Neural cell (in vitro differentiated cells): Measurements from ENCODE around the gene TMCC2. TPM values are rescaled to one million over a fixed set of nuclear protein-coding genes. Genes with fewer than 3 reads are reported as not detected.

ENCODE experiments used
- H2AFZ ChIP-seq: fragments of 200-600, 300-800 bp; sonication (generic), shearing (Covaris generic); 2 replicates; pipeline ENCODE4 v1.6.0; 2014; ENCODE audit warnings: low read depth, mild to moderate bottlenecking, antibody characterized with exemption, low read length, moderate library complexity
- H3F3A ChIP-seq: fragments of 200-600 bp; shearing (Covaris generic); 2 replicates; pipeline ENCODE4 v1.6.1; 2016; ENCODE audit warnings: mild to moderate bottlenecking, moderate library complexity, mixed read lengths, antibody characterized with exemption, low read length; ENCODE audit not compliant: insufficient read depth, poor library complexity, severe bottlenecking
- H3K27ac ChIP-seq: fragments of 200-600, 300-800 bp; sonication (generic), shearing (Covaris generic); 2 replicates; pipeline ENCODE4 v1.5.1; 2014; ENCODE audit warnings: mild to moderate bottlenecking, low read length, moderate library complexity
- H3K27me3 ChIP-seq: fragments of 300-800, 200-600 bp; sonication (generic), shearing (Covaris generic); 2 replicates; pipeline ENCODE4 v1.6.0; 2014; ENCODE audit warnings: mild to moderate bottlenecking, low read depth, low read length, moderate library complexity; ENCODE audit not compliant: insufficient read depth
- H3K36me3 ChIP-seq: fragments of 300-800, 200-600 bp; sonication (generic), shearing (Covaris generic); 2 replicates; pipeline ENCODE4 v1.5.1; 2014; ENCODE audit warnings: mild to moderate bottlenecking, antibody characterized with exemption, low read length, moderate library complexity; ENCODE audit not compliant: insufficient read depth
- H3K4me2 ChIP-seq: fragments of 300-800, 200-600 bp; sonication (generic), shearing (Covaris generic); 2 replicates; pipeline ENCODE4 v1.6.0; 2014; ENCODE audit warnings: mild to moderate bottlenecking, low read length
- H3K4me3 ChIP-seq: fragments of 300-800, 200-600 bp; sonication (generic), shearing (Covaris generic); 2 replicates; pipeline ENCODE4 v1.5.1; 2014; ENCODE audit warnings: mild to moderate bottlenecking, low read length, moderate library complexity
- H3K79me2 ChIP-seq: fragments of 200-600 bp; shearing (Covaris generic); replicated peaks from 2 replicates; pipeline ENCODE4 v1.6.0; 2014; ENCODE audit warnings: mild to moderate bottlenecking, low read length, moderate library complexity; ENCODE audit not compliant: insufficient read depth
- H3K9ac ChIP-seq: fragments of 300-800, 200-600 bp; sonication (generic), shearing (Covaris generic); 2 replicates; pipeline ENCODE4 v1.6.1; 2016; ENCODE audit warnings: mild to moderate bottlenecking, low read length, mixed read lengths
- H3K9me2 ChIP-seq: fragments of 200-600 bp; shearing (Covaris generic); 2 replicates; pipeline ENCODE4 v1.6.1; 2016; ENCODE audit warnings: mild to moderate bottlenecking, low read length, mixed read lengths; ENCODE audit not compliant: insufficient read depth
- H3K9me3 ChIP-seq: fragments of 200-600, 300-800 bp; sonication (generic), shearing (Covaris generic); 2 replicates; pipeline ENCODE4 v1.6.1; 2016; ENCODE audit warnings: mild to moderate bottlenecking, mixed run types, low read length, moderate library complexity, mixed read lengths
- H4K20me1 ChIP-seq: fragments of 200-600 bp; shearing (Covaris generic); 2 replicates; pipeline ENCODE4 v1.6.1; 2016; ENCODE audit warnings: mild to moderate bottlenecking, mixed run types; ENCODE audit not compliant: insufficient read depth
- CTCF ChIP-seq: fragments of 450-650 bp; IDR thresholded peaks from 2 replicates; pipeline ENCODE4 v1.5.1; 2014; ENCODE audit warnings: antibody characterized with exemption, mild to moderate bottlenecking, moderate library complexity; ENCODE audit not compliant: poor library complexity, severe bottlenecking
- EP300 ChIP-seq: fragments of 450-650 bp; conservative IDR thresholded peaks from 2 replicates; pipeline ENCODE4 v1.6.1; 2014; ENCODE audit warnings: antibody characterized with exemption, mild to moderate bottlenecking, moderate library complexity; ENCODE audit not compliant: poor library complexity, severe bottlenecking
- EZH2 ChIP-seq: fragments of 200-600, 300-800 bp; shearing (Covaris generic), sonication (generic); IDR thresholded peaks from 2 replicates; pipeline ENCODE4 v1.6.1; 2014; ENCODE audit warnings: antibody characterized with exemption, low read length, borderline replicate concordance, mild to moderate bottlenecking; ENCODE audit not compliant: insufficient read depth, poor library complexity, severe bottlenecking
- MXI1 ChIP-seq: fragments of 450-650 bp; conservative IDR thresholded peaks from 2 replicates; pipeline ENCODE4 v1.6.1; 2014; ENCODE audit warnings: antibody characterized with exemption, mild to moderate bottlenecking; ENCODE audit not compliant: poor library complexity, severe bottlenecking
- POLR2AphosphoS5 ChIP-seq: IDR thresholded peaks from 2 replicates; pipeline ENCODE4 v1.6.1; 2012
- RAD21 ChIP-seq: fragments of 450-650 bp; conservative IDR thresholded peaks from 2 replicates; pipeline ENCODE4 v1.6.1; 2014; ENCODE audit warnings: antibody characterized with exemption, mild to moderate bottlenecking, moderate library complexity
- REST ChIP-seq: IDR thresholded peaks from 2 replicates; pipeline ENCODE4 v1.6.1; 2012; ENCODE audit warnings: borderline replicate concordance
- SMC3 ChIP-seq: fragments of 450-650 bp; conservative IDR thresholded peaks from 2 replicates; pipeline ENCODE4 v1.6.1; 2014; ENCODE audit warnings: antibody characterized with exemption, mild to moderate bottlenecking, moderate library complexity; ENCODE audit not compliant: poor library complexity
- TAF1 ChIP-seq: IDR thresholded peaks from 2 replicates; pipeline ENCODE4 v1.6.1; 2012; ENCODE audit warnings: low read depth
- polyA plus RNA-seq: library from polyadenylated mRNA; depleted of rRNA; stranded (reverse); fragments of >200 nt; gene quantifications from 2 replicates; pipeline ENCODE4 v1.2.3, GENCODE V29; 2014

TMCC2 gene
- polyA plus RNA-seq, 1 donor from 2014 or later, result 32.2 TPM

GRCh38 chr1:205259324-205259832 lies 31.6 kb downstream of the TMCC2 start:
- no peak overlapping the region for H3K9ac ChIP-seq

GRCh38 chr1:205259998-205260397 lies 32.3 kb downstream of the TMCC2 start:
- Histone ChIP-seq H3K36me3 (no peaks in the 10 kb centered on the region), H3K9me3 (no peaks in the 10 kb centered on the region), H3K27me3 (no peaks in the 10 kb centered on the region), H3K79me2 (no peaks in the 10 kb centered on the region), H3K27ac (no peak overlapping the region), H3K9me2 (no peaks in the 10 kb centered on the region), H3K4me3 (no peak overlapping the region), H3K4me2 (no peak overlapping the region), H3K9ac (no peak overlapping the region), H3F3A (no peaks in the 10 kb centered on the region), H4K20me1 (no peaks in the 10 kb centered on the region), H2AFZ (no peak overlapping the region)
- TF ChIP-seq EZH2 (no peak), EP300 (no peak), SMC3 (no peak), TAF1 (no peak), REST (no peak), POLR2AphosphoS5 (no peak), MXI1 (no peak), RAD21 (no peak)

More at GRCh38 chr1:205259324-205259832, 31.6 kb downstream of the TMCC2 start:
- Histone ChIP-seq H2AFZ (no peak overlapping the region), H3K27me3 (no peaks in the 10 kb centered on the region), H3K4me3 (no peak overlapping the region), H3K36me3 (no peaks in the 10 kb centered on the region), H3K79me2 (no peaks in the 10 kb centered on the region), H4K20me1 (no peaks in the 10 kb centered on the region), H3F3A (no peaks in the 10 kb centered on the region), H3K9me3 (no peaks in the 10 kb centered on the region), H3K9me2 (no peaks in the 10 kb centered on the region), H3K27ac (no peak overlapping the region), H3K4me2 (no peak overlapping the region)
- TF ChIP-seq EP300 (no peak), SMC3 (no peak), EZH2 (no peak), TAF1 (no peak), MXI1 (no peak), RAD21 (no peak), REST (no peak), POLR2AphosphoS5 (no peak), CTCF (no peak)
